ENCODE data around the gene PRKAG2.
A peak's percentile ranks its signal among the peaks of the same experiment; 100 is the strongest.

PRKAG2 gene

GRCh38 chr7:151520419-151521261 is 356.3 kb downstream of the PRKAG2 start:
- peak; percentile 8 for DNase-seq

GRCh38 chr7:151519765-151520418 is 357.0 kb downstream of the PRKAG2 start, which contains the start of gene RHEB:
RHEB (minus strand) TSS chr7:151519895; CDS start chr7:151519511, 384 bp downstream.
- DNase-seq = peak; percentile 99

- DNase-seq = peak; percentile 64
These were observed 357.8 kb downstream of the PRKAG2 start for GRCh38 chr7:151518947-151519764.

- peak; percentile 34 for DNase-seq
These were observed 358.6 kb downstream of the PRKAG2 start for GRCh38 chr7:151518105-151518946.

- DNase-seq = no peak
These were observed 359.3 kb downstream of the PRKAG2 start for GRCh38 chr7:151517601-151518104.

GRCh38 chr7:151515276-151515565 is 361.7 kb downstream of the PRKAG2 start:
- DNase-seq = no peak

- no peak for DNase-seq
These were observed 362.2 kb downstream of the PRKAG2 start for GRCh38 chr7:151514461-151515275.

- no peak for DNase-seq
These were observed 363.8 kb downstream of the PRKAG2 start for GRCh38 chr7:151513133-151513532.

- DNase-seq = no peak
These were observed 364.6 kb downstream of the PRKAG2 start for GRCh38 chr7:151512353-151512752.

- DNase-seq = no peak
These were observed 365.0 kb downstream of the PRKAG2 start for GRCh38 chr7:151511946-151512345.

GRCh38 chr7:151511270-151511669 is 365.6 kb downstream of the PRKAG2 start:
- no peak for DNase-seq

- DNase-seq = no peak
These were observed 367.1 kb downstream of the PRKAG2 start for GRCh38 chr7:151509670-151510333.

- no peak for DNase-seq
These were observed 367.9 kb downstream of the PRKAG2 start for GRCh38 chr7:151508991-151509390.

GRCh38 chr7:151507806-151508205 is 369.1 kb downstream of the PRKAG2 start:
- no peak for DNase-seq

- DNase-seq = no peak
These were observed 370.0 kb downstream of the PRKAG2 start for GRCh38 chr7:151506901-151507382.

Measured in activated effector memory CD4-positive, alpha-beta T cell treated with Interleukin-2 at 50 U/mL for 16 hours (primary cell).